ENCODE data around the gene CSNK2A1.
"Not testable (repeated sequence)": the region's sequence is repeated elsewhere in the genome, so short reads cannot be mapped to it uniquely, and the experiment has no call there.

The CSNK2A1 gene

GRCh38 chr20:543369-544152 lies at the start of gene CSNK2A1:
TSS of gene CSNK2A1 (minus strand) at chr20:543790. CDS start at chr20:508551, 35,239 bp downstream.
- peak; percentile 98 for DNase-seq (ENCODE audit: low spot score)

- DNase-seq (ENCODE audit: low spot score): no peak
These were observed 48.9 kb upstream of the CSNK2A1 start for GRCh38 chr20:592506-592905.

- no peak for DNase-seq (ENCODE audit: low spot score)
These were observed 48.4 kb upstream of the CSNK2A1 start for GRCh38 chr20:591941-592340.

GRCh38 chr20:588932-589672 lies 45.5 kb upstream of the CSNK2A1 start:
- peak; percentile 22 for DNase-seq (ENCODE audit: low spot score)

- DNase-seq (ENCODE audit: low spot score): no peak
These were observed 44.9 kb upstream of the CSNK2A1 start for GRCh38 chr20:588476-588875.

GRCh38 chr20:584971-585301 lies 41.3 kb upstream of the CSNK2A1 start:
- no peak for DNase-seq (ENCODE audit: low spot score)

DNA sequence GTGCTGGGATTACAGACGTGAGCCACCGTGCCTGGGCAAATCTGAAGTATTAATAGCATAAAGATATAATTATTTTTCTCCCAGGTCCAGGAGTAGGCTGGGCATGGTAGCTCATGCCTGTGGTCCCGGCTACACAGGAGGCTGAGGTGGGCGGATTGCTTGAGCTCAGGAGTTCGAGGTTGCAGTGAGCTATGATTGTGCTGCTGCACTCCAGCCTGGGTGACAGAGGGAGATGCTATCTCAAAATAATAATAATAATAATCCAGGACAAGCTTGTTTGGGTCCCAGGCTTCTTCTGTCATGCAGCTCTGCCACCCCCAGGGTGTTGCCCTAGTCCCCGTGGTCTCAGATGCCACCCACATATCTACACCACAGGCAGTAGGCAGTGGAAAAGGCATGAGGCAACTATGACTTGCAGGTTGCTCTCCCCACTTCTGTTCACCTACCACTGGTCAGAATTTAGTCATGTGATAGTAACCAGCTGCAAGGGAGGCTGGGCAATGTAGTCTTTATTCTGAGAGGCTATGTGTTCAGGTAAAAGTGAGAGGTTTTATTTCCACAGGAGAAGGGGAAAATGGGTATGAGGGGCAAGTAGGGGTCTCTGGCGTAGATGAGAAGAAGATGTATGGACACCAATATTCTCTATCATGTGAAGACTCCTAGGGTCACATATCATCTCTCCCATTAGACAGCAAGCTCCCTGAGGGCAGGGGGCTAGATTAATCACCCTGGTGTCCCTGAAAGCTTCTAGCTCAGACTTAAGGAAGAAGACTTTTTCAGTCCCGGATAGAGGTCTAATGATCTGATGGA lies 40.8 kb upstream of the CSNK2A1 start:
- peak; percentile 34 for DNase-seq (ENCODE audit: low spot score)

DNA sequence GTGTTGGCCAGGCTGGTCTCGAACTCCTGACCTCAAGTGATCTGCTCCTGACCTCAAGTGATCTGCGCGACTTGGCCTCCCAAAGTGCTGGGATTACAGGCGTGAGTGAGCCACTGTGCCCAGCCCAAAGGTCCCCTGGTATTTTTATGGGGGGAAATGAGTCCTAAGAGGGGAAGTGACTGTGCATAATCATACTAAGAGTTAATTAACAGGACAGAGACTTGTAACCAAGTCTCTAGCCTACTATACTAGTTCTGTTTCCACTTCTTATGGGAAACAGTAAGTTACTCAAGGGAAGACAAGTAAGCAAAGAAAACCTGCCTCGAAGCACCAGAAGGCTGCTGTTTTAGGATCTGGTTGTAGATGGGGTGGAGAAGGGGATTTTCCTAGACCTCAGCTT lies 38.6 kb upstream of the CSNK2A1 start:
- DNase-seq (ENCODE audit: low spot score): no peak

DNA sequence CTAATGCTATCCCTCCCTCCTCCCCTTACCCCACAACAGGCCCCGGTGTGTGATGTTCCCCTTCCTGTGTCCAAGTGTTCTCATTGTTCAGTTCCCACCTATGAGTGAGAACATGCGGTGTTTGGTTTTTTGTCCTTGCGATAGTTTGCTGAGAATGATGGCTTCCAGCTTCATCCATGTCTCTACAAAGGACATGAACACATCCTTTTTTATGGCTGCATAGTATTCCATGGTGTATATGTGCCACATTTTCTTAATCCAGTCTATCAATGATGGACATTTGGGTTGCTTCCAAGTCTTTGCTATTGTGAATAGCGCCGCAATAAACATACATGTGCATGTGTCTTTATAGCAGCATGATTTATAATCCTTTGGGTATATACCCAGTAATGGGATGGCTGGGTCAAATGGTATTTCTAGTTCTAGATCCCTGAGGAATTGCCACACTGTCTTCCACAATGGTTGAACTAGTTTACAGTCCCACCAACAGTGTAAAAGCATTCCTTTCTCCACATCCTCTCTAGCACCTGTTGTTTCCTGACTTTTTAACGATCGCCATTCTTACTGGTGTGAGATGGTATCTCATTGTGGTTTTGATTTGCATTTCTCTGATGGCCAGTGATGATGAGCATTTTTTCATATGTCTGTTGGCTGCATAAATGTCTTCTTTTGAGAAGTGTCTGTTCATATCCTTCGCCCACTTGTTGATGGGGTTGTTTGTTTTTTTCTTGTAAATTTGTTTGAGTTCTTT lies 35.5 kb upstream of the CSNK2A1 start:
- DNase-seq (ENCODE audit: low spot score): not testable (repeated sequence)

- DNase-seq (ENCODE audit: low spot score): peak; percentile 34
These were observed 33.7 kb upstream of the CSNK2A1 start for GRCh38 chr20:577167-577791.

GRCh38 chr20:576156-576555 lies 32.6 kb upstream of the CSNK2A1 start:
- DNase-seq (ENCODE audit: low spot score): no peak

DNA sequence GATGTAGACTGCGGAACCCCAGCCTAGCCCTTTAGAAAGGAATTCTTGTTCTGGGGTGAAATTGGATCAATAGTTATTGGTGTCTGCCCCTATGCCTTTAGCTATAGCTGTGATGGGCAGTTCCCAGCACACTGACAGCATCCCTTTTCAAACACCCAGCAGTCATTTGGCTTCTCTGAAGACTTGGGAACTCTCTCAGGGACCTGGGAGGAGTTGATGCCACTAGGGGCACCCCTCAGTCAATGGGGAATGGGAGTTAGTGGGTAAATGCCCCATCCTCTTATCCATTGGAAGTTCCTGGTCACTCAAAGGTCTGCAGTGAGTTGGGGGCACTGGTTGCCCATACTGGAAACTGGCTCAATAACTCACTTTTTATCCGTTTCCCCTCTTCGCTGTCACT lies 31.6 kb upstream of the CSNK2A1 start:
- no peak for DNase-seq (ENCODE audit: low spot score)

DNA sequence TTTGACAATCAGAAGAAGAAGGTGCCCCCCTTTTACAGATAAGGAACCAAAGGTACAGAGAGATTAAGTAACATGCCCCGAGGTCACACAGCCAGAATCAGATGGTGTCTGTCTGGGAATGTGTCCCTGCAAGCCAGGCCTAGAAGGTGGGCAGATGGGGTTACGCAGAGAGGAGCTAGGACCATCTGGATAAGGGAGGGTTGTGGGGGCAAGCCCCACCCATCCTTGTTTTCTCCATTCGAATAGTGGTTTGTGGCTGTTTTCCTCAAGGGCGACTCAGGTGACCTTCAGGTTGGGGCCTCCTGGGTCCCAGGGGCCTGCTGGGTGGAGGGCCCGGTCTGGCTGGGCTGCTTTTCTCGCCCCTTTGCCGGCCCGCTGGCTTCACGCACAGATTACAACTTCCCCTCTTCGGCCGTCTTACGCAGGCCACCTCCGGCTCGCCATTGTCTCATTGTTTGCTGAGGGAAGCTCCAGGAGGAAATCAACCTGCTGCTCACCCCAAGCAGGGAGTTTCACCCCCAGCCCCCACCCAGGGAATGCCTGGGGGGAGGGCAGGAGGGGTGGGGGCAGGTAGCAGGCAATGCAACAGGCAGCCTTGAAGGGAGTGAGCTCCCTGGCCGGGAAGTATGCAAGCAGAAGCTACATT lies 30.8 kb upstream of the CSNK2A1 start:
- no peak for DNase-seq (ENCODE audit: low spot score)

GRCh38 chr20:573414-574296 lies 30.1 kb upstream of the CSNK2A1 start:
- no peak for DNase-seq (ENCODE audit: low spot score)

GRCh38 chr20:572727-573126 lies 29.1 kb upstream of the CSNK2A1 start:
- no peak for DNase-seq (ENCODE audit: low spot score)

GRCh38 chr20:571754-572441 lies 28.3 kb upstream of the CSNK2A1 start:
- no peak for DNase-seq (ENCODE audit: low spot score)

DNA sequence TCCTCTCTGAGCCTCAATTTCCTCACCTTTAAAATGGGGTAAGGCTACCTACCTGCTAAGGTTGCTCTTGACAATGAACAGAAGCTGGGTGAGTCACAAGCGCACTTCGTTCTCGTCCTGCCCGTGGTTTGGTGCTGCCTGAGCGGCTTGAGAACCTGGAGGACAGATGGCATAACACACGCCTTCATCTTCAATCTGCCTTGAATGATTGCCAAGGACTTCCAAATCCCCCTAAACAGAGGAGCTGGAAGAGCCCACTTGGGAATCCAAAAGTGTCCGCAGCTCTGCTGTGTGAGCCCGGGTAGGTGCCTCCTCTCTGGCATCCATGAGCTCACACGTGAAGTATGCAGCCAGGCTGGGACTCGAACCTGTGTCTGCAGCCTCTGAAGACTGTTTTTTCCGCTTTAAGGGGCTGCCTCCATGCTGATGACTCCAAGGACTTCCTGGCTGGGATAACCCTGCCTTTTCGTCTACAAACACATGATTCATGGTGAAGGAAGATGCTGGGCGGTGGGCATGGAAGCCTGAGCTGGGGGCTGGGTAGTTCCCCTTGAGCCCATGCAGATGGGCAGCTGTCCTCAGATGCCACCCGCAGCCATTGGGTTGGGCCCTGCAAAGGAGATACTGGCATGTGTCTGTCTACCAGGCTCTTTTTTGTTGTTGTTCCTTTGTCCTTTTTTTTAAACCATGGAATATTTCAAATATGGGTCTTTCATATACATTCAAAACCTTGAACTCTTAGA lies 25.3 kb upstream of the CSNK2A1 start:
- DNase-seq (ENCODE audit: low spot score): no peak

GRCh38 chr20:568097-568652 lies 24.6 kb upstream of the CSNK2A1 start:
- no peak for DNase-seq (ENCODE audit: low spot score)
